ENCODE measurements around the gene GPR62. TPM values are rescaled to one million over a fixed set of nuclear protein-coding genes. Genes with fewer than 3 reads are reported as not detected.

Gene GPR62
- total RNA-seq, 1 donor from 2014 or later = 0.13 TPM

- DNase-seq (ENCODE audit: low spot score) = peak; percentile 85
- intact Hi-C loops (cut with DNase I) = no loop called here
These were observed 12.4 kb downstream of the GPR62 start, which contains the start of gene PCBP4 for GRCh38 chr3:51967384-51968169. Gene PCBP4 (minus strand): TSS chr3:51967454. CDS start chr3:51961240, 6,214 bp downstream.

GRCh38 chr3:51968170-51968775 is 13.1 kb downstream of the GPR62 start:
- DNase-seq (ENCODE audit: low spot score) (no peak), ATAC-seq (peak; percentile 2)
- intact Hi-C loops (cut with DNase I) = no loop called here

More at GRCh38 chr3:51967384-51968169, 12.4 kb downstream of the GPR62 start, which contains the start of gene PCBP4:
- ATAC-seq = peak; percentile 63

GRCh38 chr3:51968883-51969678 is 13.9 kb downstream of the GPR62 start:
- ATAC-seq = no peak
- intact Hi-C loops (cut with DNase I) = no loop called here
- no peak for DNase-seq (ENCODE audit: low spot score)

GRCh38 chr3:51969841-51970240 is 14.7 kb downstream of the GPR62 start:
- intact Hi-C loops (cut with DNase I) = no loop called here
- DNase-seq (ENCODE audit: low spot score) = no peak
- no peak for ATAC-seq

- no peak for DNase-seq (ENCODE audit: low spot score)
- intact Hi-C loops (cut with DNase I) = no loop called here
- no peak for ATAC-seq
These were observed 15.6 kb downstream of the GPR62 start for GRCh38 chr3:51970606-51971300.

- intact Hi-C loops (cut with DNase I) = no loop called here
- no peak for DNase-seq (ENCODE audit: low spot score)
These were observed 16.2 kb downstream of the GPR62 start for GRCh38 chr3:51971350-51971749.

GRCh38 chr3:51974277-51974962 is 19.2 kb downstream of the GPR62 start:
- intact Hi-C loops (cut with DNase I) = no loop called here
- peak; percentile 31 for ATAC-seq
- DNase-seq (ENCODE audit: low spot score) = peak; percentile 71

More at GRCh38 chr3:51971350-51971749, 16.2 kb downstream of the GPR62 start:
- no peak for ATAC-seq

- intact Hi-C loops (cut with DNase I) = no loop called here
- ATAC-seq (peak; percentile 81), DNase-seq (ENCODE audit: low spot score) (peak; percentile 81)
These were observed 20.0 kb downstream of the GPR62 start, which contains the start of gene ABHD14A for GRCh38 chr3:51974963-51975851. Gene ABHD14A (plus strand): TSS chr3:51975064. CDS start chr3:51975136, 72 bp downstream.

- DNase-seq (ENCODE audit: low spot score) = peak; percentile 91
- peak; percentile 23 for ATAC-seq
- intact Hi-C loops (cut with DNase I) = no loop called here
These were observed 20.8 kb downstream of the GPR62 start for GRCh38 chr3:51975852-51976549.

- ATAC-seq = no peak
These were observed 22.4 kb downstream of the GPR62 start for GRCh38 chr3:51977446-51978142.

GRCh38 chr3:51978143-51978502 is 22.9 kb downstream of the GPR62 start:
- intact Hi-C loops (cut with DNase I) = no loop called here
- ATAC-seq (no peak), DNase-seq (ENCODE audit: low spot score) (no peak)

More at GRCh38 chr3:51977446-51978142, 22.4 kb downstream of the GPR62 start:
- intact Hi-C loops (cut with DNase I) = no loop called here
- DNase-seq (ENCODE audit: low spot score) = no peak

GRCh38 chr3:51980253-51980652 is 25.1 kb downstream of the GPR62 start:
- intact Hi-C loops (cut with DNase I) = no loop called here
- DNase-seq (ENCODE audit: low spot score) (no peak), ATAC-seq (no peak)

GRCh38 chr3:51982352-51982837 is 27.2 kb downstream of the GPR62 start:
- intact Hi-C loops (cut with DNase I) = no loop called here
- no peak for DNase-seq (ENCODE audit: low spot score)
- ATAC-seq = peak; percentile 23

GRCh38 chr3:51982838-51983577 is 27.8 kb downstream of the GPR62 start, which contains the start of gene ACY1:
Gene ACY1 (plus strand): TSS chr3:51983535. CDS start chr3:51984065, 530 bp downstream.
- intact Hi-C loops (cut with DNase I) = no loop called here
- DNase-seq (ENCODE audit: low spot score) = peak; percentile 93

GRCh38 chr3:51983578-51984268 is 28.5 kb downstream of the GPR62 start:
- DNase-seq (ENCODE audit: low spot score) (no peak), ATAC-seq (peak; percentile 2)
- intact Hi-C loops (cut with DNase I) = no loop called here

More at GRCh38 chr3:51982838-51983577, 27.8 kb downstream of the GPR62 start, which contains the start of gene ACY1:
- peak; percentile 93 for ATAC-seq
